OCI-LY7 (cell line): ENCODE data around the gene PLEKHA6. TPM values are rescaled to one million over a fixed set of nuclear protein-coding genes. Genes with fewer than 3 reads are reported as not detected.

Experiments
- BruUV-seq: library from RNA; stranded (reverse); fragments of 400-500 nt; replicated peaks from 2 replicates; lab custom pipeline; 2021; lab: Mats Ljungman, UMichigan
- CTCF ChIA-PET: fragments of 300-600 bp; sonication (Branson Sonifier 250); formaldehyde crosslinking; loops from one replicate; lab custom pipeline; 2022; ENCODE audit warnings: antibody characterized with exemption; ENCODE audit not compliant: unreplicated experiment; lab: Charles Lee
- POLR2A ChIA-PET: fragments of 300-600 bp; sonication (Branson Sonifier 250); formaldehyde crosslinking; loops from one replicate; lab custom pipeline; 2022; ENCODE audit warnings: antibody characterized with exemption; lab: Charles Lee
- DNase-seq: peaks from one replicate; pipeline ENCODE4 v3.0.0-alpha.2; 2015; ENCODE audit warnings: low spot score
- H2AFZ ChIP-seq: fragments of 200-600 bp; sonication (generic), shearing (Covaris generic); 2 replicates; pipeline ENCODE4 v1.6.1; 2014; ENCODE audit warnings: mild to moderate bottlenecking, antibody characterized with exemption, low read length, moderate library complexity
- H3K27ac ChIP-seq: fragments of 200-600 bp; sonication (generic); 2 replicates; pipeline ENCODE4 v1.5.1; 2014; ENCODE audit warnings: mixed run types, low read depth, mild to moderate bottlenecking, moderate library complexity, low read length, inconsistent platforms; ENCODE audit not compliant: poor library complexity, severe bottlenecking
- H3K36me3 ChIP-seq: fragments of 200-600 bp; sonication (generic); 2 replicates; pipeline ENCODE4 v1.6.1; 2014; ENCODE audit warnings: mild to moderate bottlenecking, antibody characterized with exemption, low read length, moderate library complexity, mixed read lengths; ENCODE audit not compliant: insufficient read depth
- H3K4me1 ChIP-seq: fragments of 200-600 bp; sonication (generic); 2 replicates; pipeline ENCODE4 v1.5.1; 2014; ENCODE audit warnings: mild to moderate bottlenecking, low read length; ENCODE audit not compliant: insufficient read depth, poor library complexity, severe bottlenecking
- H3K4me2 ChIP-seq: fragments of 200-600 bp; sonication (generic); 2 replicates; pipeline ENCODE4 v1.6.1; 2014; ENCODE audit warnings: mild to moderate bottlenecking, low read length
- H3K4me3 ChIP-seq: fragments of 200-600 bp; sonication (generic); 2 replicates; pipeline ENCODE4 v1.5.1; 2014; ENCODE audit warnings: mild to moderate bottlenecking, low read depth, low read length; ENCODE audit not compliant: poor library complexity, severe bottlenecking
- H3K79me2 ChIP-seq: fragments of 200-600 bp; sonication (generic); 2 replicates; pipeline ENCODE4 v1.6.1; 2016; ENCODE audit warnings: low read depth, mild to moderate bottlenecking, low read length, moderate library complexity, mixed read lengths; ENCODE audit not compliant: insufficient read depth
- H3K9me2 ChIP-seq: fragments of 200-600 bp; sonication (generic); 2 replicates; pipeline ENCODE4 v1.6.1; 2016; ENCODE audit warnings: mild to moderate bottlenecking, low read length, mixed read lengths; ENCODE audit not compliant: insufficient read depth
- H3K9me3 ChIP-seq: fragments of 200-600 bp; sonication (generic); 2 replicates; pipeline ENCODE4 v1.6.1; 2014; ENCODE audit warnings: mild to moderate bottlenecking, mixed run types, low read length, mixed read lengths
- H4K20me1 ChIP-seq: fragments of 200-600 bp; sonication (generic); 2 replicates; pipeline ENCODE4 v1.6.1; 2014; ENCODE audit warnings: mild to moderate bottlenecking, antibody characterized with exemption, low read length, moderate library complexity, mixed read lengths; ENCODE audit not compliant: insufficient read depth
- CTCF ChIP-seq: fragments of 200-600 bp; sonication (generic); conservative IDR thresholded peaks from 2 replicates; pipeline ENCODE4 v1.5.1; 2014; ENCODE audit warnings: mild to moderate bottlenecking, antibody characterized with exemption, low read length, moderate library complexity, mixed read lengths
- EZH2phosphoT487 ChIP-seq: fragments of 200-600 bp; sonication (generic); IDR thresholded peaks from 2 replicates; pipeline ENCODE4 v1.6.1; 2018; ENCODE audit warnings: low read depth, borderline replicate concordance, mild to moderate bottlenecking, mixed run types, antibody characterized with exemption, low read length, moderate library complexity, mixed read lengths
- intact Hi-C: fragments of 100-400 bp; cut with micrococcal nuclease; formaldehyde crosslinking; loops from one replicate; pipeline ENCODE4 v1.10.0; 2022; ENCODE audit not compliant: unreplicated experiment
- total RNA-seq, 2 experiments: library from RNA; depleted of rRNA in 1 of 2; stranded (reverse); fragments of >200 nt in 1 of 2; shearing (Covaris generic) in 1 of 2; gene quantifications; 2 replicates each; pipeline ENCODE4 v1.2.3, GENCODE V29; 2014 to 2022

PLEKHA6 gene
- total RNA-seq, 2 experiments from 2014 or later, result not detected

- H3K9me2 ChIP-seq, result no peaks in the 10 kb centered on the region
- no peaks in the 10 kb centered on the region for H3K9me3 ChIP-seq
- no peaks in the 10 kb centered on the region for H4K20me1 ChIP-seq
- no peak for TF ChIP-seq CTCF
- TF ChIP-seq EZH2phosphoT487, result no peak
- H2AFZ ChIP-seq, result no peak overlapping the region
- H3K79me2 ChIP-seq, result no peaks in the 10 kb centered on the region
- H3K36me3 ChIP-seq, result no peaks in the 10 kb centered on the region
- no TSS peak for BruUV-seq
- ChIA-PET CTCF (no interaction called here), POLR2A (no interaction called here)
- no peak overlapping the region for H3K27ac ChIP-seq
- no peak overlapping the region for H3K4me2 ChIP-seq
- DNase-seq, result no peak
- no peaks in the 10 kb centered on the region for H3K4me1 ChIP-seq
- H3K4me3 ChIP-seq, result no peak overlapping the region
- intact Hi-C loops, result no loop called here
These were observed 103.2 kb downstream of the PLEKHA6 start for GRCh38 chr1:204256531-204256930.

- BruUV-seq, result no TSS peak
- ChIA-PET POLR2A (no interaction called here), CTCF (no interaction called here)
- H3K27ac ChIP-seq, result no peak overlapping the region
- no peaks in the 10 kb centered on the region for H3K79me2 ChIP-seq
- H3K4me3 ChIP-seq, result no peak overlapping the region
- intact Hi-C loops, result no loop called here
- H3K9me3 ChIP-seq, result no peaks in the 10 kb centered on the region
- H3K4me1 ChIP-seq, result no peaks in the 10 kb centered on the region
- H3K4me2 ChIP-seq, result no peak overlapping the region
- TF ChIP-seq EZH2phosphoT487, result no peak
- no peak for TF ChIP-seq CTCF
- no peak overlapping the region for H2AFZ ChIP-seq
- no peak for DNase-seq
- no peaks in the 10 kb centered on the region for H3K9me2 ChIP-seq
- no peaks in the 10 kb centered on the region for H4K20me1 ChIP-seq
- H3K36me3 ChIP-seq, result no peaks in the 10 kb centered on the region
These were observed 103.8 kb downstream of the PLEKHA6 start for GRCh38 chr1:204255966-204256365.

- Histone ChIP-seq H3K4me3 (no peak overlapping the region), H3K79me2 (no peaks in the 10 kb centered on the region), H3K9me2 (no peaks in the 10 kb centered on the region), H4K20me1 (no peaks in the 10 kb centered on the region), H3K27ac (no peak overlapping the region), H3K4me1 (no peaks in the 10 kb centered on the region), H3K36me3 (no peaks in the 10 kb centered on the region), H3K9me3 (no peaks in the 10 kb centered on the region), H2AFZ (no peak overlapping the region), H3K4me2 (no peak overlapping the region)
- no peak for TF ChIP-seq CTCF
- no peak for TF ChIP-seq EZH2phosphoT487
- intact Hi-C loops, result no loop called here
- ChIA-PET CTCF (no interaction called here), POLR2A (interaction anchor here (0.6 kb wide), 1 partner anchor 568 kb away, joined by 3 read pairs; no protein-coding TSS in a partner anchor)
- DNase-seq, result no peak
- BruUV-seq, result no TSS peak
These were observed 104.5 kb downstream of the PLEKHA6 start for GRCh38 chr1:204255225-204255624.
